ENCODE results near the gene TBC1D9.

The TBC1D9 gene

GRCh38 chr4:140666889-140667614 lies 89.1 kb downstream of the TBC1D9 start:
- no peaks in the 10 kb centered on the region for H3K4me1 ChIP-seq (ENCODE audit: insufficient read depth, low read length, poor library complexity, severe bottlenecking)
- no peaks in the 10 kb centered on the region for H3K79me2 ChIP-seq (ENCODE audit: insufficient read depth, low read length)
- H3K27me3 ChIP-seq (ENCODE audit: insufficient read depth, low read length, poor library complexity, severe bottlenecking): no peaks in the 10 kb centered on the region
- H3F3A ChIP-seq (ENCODE audit: low read depth): no peaks in the 10 kb centered on the region
- H3K9me3 ChIP-seq (ENCODE audit: insufficient read depth, low read depth, low read length): no peaks in the 10 kb centered on the region
- H3K9me2 ChIP-seq (replicated peaks; ENCODE audit: low read depth, low read length): no peaks in the 10 kb centered on the region
- no peaks in the 10 kb centered on the region for H4K20me1 ChIP-seq (ENCODE audit: insufficient read depth, low read length, poor library complexity, severe bottlenecking)
- no peak overlapping the region for H3K4me2 ChIP-seq (ENCODE audit: low read depth, low read length, poor library complexity, severe bottlenecking)
- H3K36me3 ChIP-seq (ENCODE audit: insufficient read depth, low read length): peaks cover 32% of the 10 kb centered on the region; the same call in 1 of the 2 replicates
- no peak overlapping the region for H2AFZ ChIP-seq (ENCODE audit: low read length)
- no peak overlapping the region for H3K4me3 ChIP-seq (ENCODE audit: low read length, poor library complexity, severe bottlenecking)
- no peak overlapping the region for H3K9ac ChIP-seq (ENCODE audit: low read depth, low read length, poor library complexity, severe bottlenecking)
- TF ChIP-seq EZH2phosphoT487 (IDR thresholded peaks at IDR 0.05; ENCODE audit: borderline replicate concordance) (no peak), CTCF (conservative IDR thresholded peaks at IDR 0.05; ENCODE audit: low read length) (no peak)

- H3K79me2 ChIP-seq (ENCODE audit: insufficient read depth, low read length): no peaks in the 10 kb centered on the region
- no peaks in the 10 kb centered on the region for H3F3A ChIP-seq (ENCODE audit: low read depth)
- TF ChIP-seq EZH2phosphoT487 (IDR thresholded peaks at IDR 0.05; ENCODE audit: borderline replicate concordance) (no peak), CTCF (conservative IDR thresholded peaks at IDR 0.05; ENCODE audit: low read length) (no peak)
- H2AFZ ChIP-seq (ENCODE audit: low read length): no peak overlapping the region
- H3K9me2 ChIP-seq (replicated peaks; ENCODE audit: low read depth, low read length): no peaks in the 10 kb centered on the region
- no peaks in the 10 kb centered on the region for H3K9me3 ChIP-seq (ENCODE audit: insufficient read depth, low read depth, low read length)
- no peaks in the 10 kb centered on the region for H3K4me1 ChIP-seq (ENCODE audit: insufficient read depth, low read length, poor library complexity, severe bottlenecking)
- no peak overlapping the region for H3K4me2 ChIP-seq (ENCODE audit: low read depth, low read length, poor library complexity, severe bottlenecking)
- no peak overlapping the region for H3K9ac ChIP-seq (ENCODE audit: low read depth, low read length, poor library complexity, severe bottlenecking)
- H3K27me3 ChIP-seq (ENCODE audit: insufficient read depth, low read length, poor library complexity, severe bottlenecking): no peaks in the 10 kb centered on the region
- H3K36me3 ChIP-seq (ENCODE audit: insufficient read depth, low read length): peaks cover 23% of the 10 kb centered on the region; the same call in 1 of the 2 replicates
- H4K20me1 ChIP-seq (ENCODE audit: insufficient read depth, low read length, poor library complexity, severe bottlenecking): no peaks in the 10 kb centered on the region
- no peak overlapping the region for H3K4me3 ChIP-seq (ENCODE audit: low read length, poor library complexity, severe bottlenecking)
Measured at GRCh38 chr4:140662082-140662869, 93.9 kb downstream of the TBC1D9 start.

DNA sequence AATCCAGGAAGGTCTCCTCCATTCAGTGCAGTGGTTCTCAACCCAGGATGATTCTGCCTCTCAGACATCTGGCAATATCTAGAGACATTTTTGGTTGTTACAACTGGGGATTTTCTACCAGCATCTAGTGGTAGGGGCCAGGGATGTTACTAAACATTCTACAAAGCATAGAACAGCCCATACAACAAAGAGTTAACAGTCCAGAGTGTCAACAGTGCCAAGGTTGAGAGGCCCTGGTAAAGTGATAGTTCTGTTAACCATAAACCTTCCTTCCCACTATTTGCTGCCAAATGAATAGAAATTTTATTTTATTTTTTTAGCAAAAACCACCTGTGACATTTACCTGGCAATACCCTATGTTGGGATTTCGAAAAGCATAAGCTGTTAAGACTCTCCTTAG lies 94.6 kb downstream of the TBC1D9 start:
- Histone ChIP-seq H3K9me2 (replicated peaks; ENCODE audit: low read depth, low read length) (no peaks in the 10 kb centered on the region), H3K9ac (ENCODE audit: low read depth, low read length, poor library complexity, severe bottlenecking) (no peak overlapping the region), H3K9me3 (ENCODE audit: insufficient read depth, low read depth, low read length) (no peaks in the 10 kb centered on the region), H3K4me1 (ENCODE audit: insufficient read depth, low read length, poor library complexity, severe bottlenecking) (no peaks in the 10 kb centered on the region), H3K36me3 (ENCODE audit: insufficient read depth, low read length) (peaks cover 26% of the 10 kb centered on the region; the same call in 1 of the 2 replicates), H3K27me3 (ENCODE audit: insufficient read depth, low read length, poor library complexity, severe bottlenecking) (no peaks in the 10 kb centered on the region), H3K4me3 (ENCODE audit: low read length, poor library complexity, severe bottlenecking) (no peak overlapping the region), H2AFZ (ENCODE audit: low read length) (no peak overlapping the region), H3K79me2 (ENCODE audit: insufficient read depth, low read length) (no peaks in the 10 kb centered on the region), H4K20me1 (ENCODE audit: insufficient read depth, low read length, poor library complexity, severe bottlenecking) (no peaks in the 10 kb centered on the region), H3K4me2 (ENCODE audit: low read depth, low read length, poor library complexity, severe bottlenecking) (no peak overlapping the region), H3F3A (ENCODE audit: low read depth) (no peaks in the 10 kb centered on the region)
- TF ChIP-seq EZH2phosphoT487 (IDR thresholded peaks at IDR 0.05; ENCODE audit: borderline replicate concordance) (no peak), CTCF (conservative IDR thresholded peaks at IDR 0.05; ENCODE audit: low read length) (no peak)

All from Loucy (cell line).